Peyer's patch (tissue), 4 donors: Measurements from ENCODE around the gene EIF1.

ENCODE experiments used
- CTCF ChIP-seq, 6 experiments: fragments of 450-650 bp in 4 of 6; fragments of 200-600 bp in 2 of 6; sonication (generic) in 1 of 6; IDR thresholded peaks; one replicate each; pipeline ENCODE4 v1.5.1; 2017 to 2019; ENCODE audit warnings: antibody characterized with exemption in 6 of 6, mild to moderate bottlenecking in 3 of 6, moderate library complexity in 1 of 6
- POLR2A ChIP-seq, 2 donors: fragments of 450-650 bp; IDR thresholded peaks; one replicate each; pipeline ENCODE4 v1.5.1; 2017; ENCODE audit warnings: antibody characterized with exemption in 2 of 2, mild to moderate bottlenecking in 2 of 2, moderate library complexity in 2 of 2

GRCh38 chr17:41711669-41712400 is 23.1 kb downstream of the EIF1 start, which contains the start of gene GAST:
- TF ChIP-seq CTCF (IDR thresholded peaks at IDR 0.05) = no peak
- TF ChIP-seq POLR2A (IDR thresholded peaks at IDR 0.05) = no peak
